ENCODE data around the gene PHF8.
A peak's percentile ranks its signal among the peaks of the same experiment; 100 is the strongest.

Gene PHF8

DNA sequence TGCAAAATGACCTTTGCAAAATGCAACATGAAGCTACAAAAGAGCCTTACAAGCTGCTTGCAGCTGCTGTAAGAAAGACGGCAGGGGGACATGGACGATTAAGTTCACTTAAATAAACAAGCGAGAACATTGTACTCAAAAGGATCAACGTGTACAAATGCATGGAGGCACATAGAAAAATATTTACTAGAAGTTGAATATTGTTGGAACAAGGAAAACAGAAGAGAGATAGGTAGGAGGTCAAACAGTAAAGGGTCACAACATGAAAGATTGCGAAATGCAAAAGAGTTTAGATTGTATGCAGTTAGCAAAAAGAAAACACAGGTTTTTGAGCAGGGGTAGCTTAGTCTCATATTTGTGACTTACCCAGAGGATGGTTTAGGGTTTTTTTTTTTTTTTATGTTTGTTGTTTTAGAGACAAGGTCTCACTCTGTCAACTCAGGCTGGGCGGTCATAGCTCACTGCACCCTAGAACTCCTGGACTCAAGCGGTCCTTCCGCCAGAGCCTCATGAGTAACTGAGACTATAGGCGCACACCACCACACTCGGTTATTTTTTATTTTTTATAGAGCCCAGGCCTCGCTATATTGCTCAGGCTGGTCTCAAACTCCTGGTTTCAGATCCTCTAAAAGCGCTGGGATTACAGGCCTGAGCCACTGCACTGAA is 1.4 kb upstream of the PHF8 start:
- no peak for DNase-seq
- Mint-ChIP-seq H3K4me3 (peak overlapping the region; percentile 90), H3K4me1 (ENCODE audit: low read depth) (peaks cover 24% of the 10 kb centered on the region), H3K27me3 (peaks cover 9% of the 10 kb centered on the region), H3K27ac (peak overlapping the region; percentile 99), H3K36me3 (ENCODE audit: low read depth) (peaks cover 26% of the 10 kb centered on the region), H3K9me3 (no peaks in the 10 kb centered on the region)

DNA sequence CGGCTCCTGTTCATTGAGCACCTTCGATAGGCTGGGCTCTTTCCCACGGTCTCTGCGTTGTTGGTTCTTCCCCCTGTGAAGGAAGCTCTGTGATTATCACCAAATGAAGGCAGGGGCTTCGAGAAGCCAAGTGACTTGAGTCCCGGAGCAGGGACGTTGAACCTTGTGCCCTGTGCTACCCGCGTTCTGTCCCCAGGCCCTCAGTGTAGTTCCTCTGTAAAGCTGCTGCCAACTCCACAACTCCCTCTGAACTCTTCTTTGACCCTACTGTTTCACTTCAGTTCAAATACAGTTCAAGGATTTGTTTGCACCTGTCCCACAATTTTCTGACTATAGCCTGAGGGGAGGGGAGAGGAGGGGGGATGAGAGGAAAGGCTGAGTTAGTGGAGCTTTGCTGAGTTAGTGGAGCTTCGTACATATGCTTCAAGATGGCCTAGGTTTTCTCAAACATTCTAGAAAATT is 635 bp upstream of the PHF8 start:
- H3K4me1 Mint-ChIP-seq (ENCODE audit: low read depth): peaks cover 27% of the 10 kb centered on the region
- H3K4me3 Mint-ChIP-seq: peak overlapping the region; percentile 90
- peak overlapping the region; percentile 99 for H3K27ac Mint-ChIP-seq
- H3K9me3 Mint-ChIP-seq: no peaks in the 10 kb centered on the region
- peaks cover 9% of the 10 kb centered on the region for H3K27me3 Mint-ChIP-seq
- DNase-seq: no peak
- peaks cover 33% of the 10 kb centered on the region for H3K36me3 Mint-ChIP-seq (ENCODE audit: low read depth)

DNA sequence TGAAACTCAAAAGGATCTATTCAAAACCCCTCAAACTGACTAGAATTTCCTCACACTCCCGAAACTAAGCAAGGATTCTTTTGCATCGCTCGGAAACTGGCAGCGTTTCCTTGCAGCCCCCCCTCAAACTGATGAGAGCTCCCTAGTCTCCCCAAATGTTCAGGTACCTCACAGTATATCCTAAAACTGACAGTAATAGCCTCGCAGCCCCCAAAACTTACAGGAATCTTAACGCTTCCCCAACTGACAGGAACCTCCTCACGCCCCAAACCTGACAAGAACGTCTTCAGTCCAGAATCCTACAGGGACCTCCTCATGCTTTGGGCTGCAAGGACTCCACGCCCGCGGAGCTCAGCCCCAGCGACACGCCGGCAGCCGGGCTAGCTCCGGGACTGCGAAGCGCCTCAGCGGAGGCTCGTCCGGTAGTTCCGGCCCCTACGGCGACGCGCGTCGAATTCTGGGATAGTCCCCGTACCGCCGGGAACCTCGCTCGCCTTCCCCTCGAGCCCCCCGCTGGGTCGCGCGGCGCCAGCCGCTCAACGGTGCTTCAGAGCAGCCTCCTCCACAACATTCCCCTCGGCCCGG is 640 bp downstream of the PHF8 start:
- no peak for DNase-seq
- Mint-ChIP-seq H3K4me3 (peak overlapping the region; percentile 90), H3K27me3 (peaks cover 9% of the 10 kb centered on the region), H3K27ac (peak overlapping the region; percentile 99), H3K4me1 (ENCODE audit: low read depth) (peaks cover 27% of the 10 kb centered on the region), H3K9me3 (no peaks in the 10 kb centered on the region), H3K36me3 (ENCODE audit: low read depth) (peaks cover 42% of the 10 kb centered on the region)

DNA sequence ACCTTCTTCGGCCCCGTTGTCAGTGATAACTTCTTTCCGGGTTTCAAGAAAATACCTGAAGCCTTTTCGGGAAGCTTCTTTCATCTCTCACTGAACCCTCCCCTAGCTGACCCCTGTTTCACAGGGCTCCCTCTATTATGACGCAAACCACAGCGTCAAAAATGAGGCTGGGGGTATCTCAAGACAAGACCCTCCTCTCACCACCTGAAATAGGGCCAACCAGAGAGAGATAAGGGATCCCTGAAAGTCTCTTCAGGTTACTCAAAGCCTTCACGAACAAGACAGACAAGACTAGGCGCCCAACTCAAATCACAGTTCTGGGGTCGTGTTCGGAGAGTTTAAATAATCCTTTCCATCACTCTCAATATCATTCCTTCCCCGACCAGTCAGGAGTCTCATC is 1.2 kb downstream of the PHF8 start:
- DNase-seq: no peak

DNA sequence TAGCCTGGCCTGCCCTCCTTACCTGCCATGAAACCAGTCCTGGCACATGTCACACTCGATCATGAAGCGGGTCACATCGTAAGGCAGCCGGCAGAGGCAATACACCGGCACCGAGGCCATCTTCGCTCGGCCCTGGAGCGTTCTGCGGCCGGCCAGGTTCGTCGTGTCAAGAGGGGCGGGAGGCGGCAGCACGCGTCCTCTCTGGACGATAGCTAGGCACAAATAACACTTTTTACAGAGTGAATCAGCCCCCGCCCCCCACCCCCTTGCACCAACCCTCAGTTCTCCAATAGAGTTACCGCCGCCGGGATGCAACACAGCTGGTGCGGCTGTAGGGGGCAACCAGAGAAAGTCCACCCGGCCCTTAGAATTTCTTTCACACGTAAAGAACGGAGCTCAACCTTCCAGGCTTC is 1.7 kb downstream of the PHF8 start:
- H3K9me3 Mint-ChIP-seq: no peaks in the 10 kb centered on the region

More for the DNA sequence above, 1.2 kb downstream of the PHF8 start:
- Mint-ChIP-seq H3K4me3 (peak overlapping the region; percentile 90), H3K4me1 (ENCODE audit: low read depth) (peaks cover 27% of the 10 kb centered on the region), H3K27me3 (peaks cover 9% of the 10 kb centered on the region), H3K36me3 (ENCODE audit: low read depth) (peaks cover 46% of the 10 kb centered on the region), H3K9me3 (no peaks in the 10 kb centered on the region), H3K27ac (peak overlapping the region; percentile 99)

DNA sequence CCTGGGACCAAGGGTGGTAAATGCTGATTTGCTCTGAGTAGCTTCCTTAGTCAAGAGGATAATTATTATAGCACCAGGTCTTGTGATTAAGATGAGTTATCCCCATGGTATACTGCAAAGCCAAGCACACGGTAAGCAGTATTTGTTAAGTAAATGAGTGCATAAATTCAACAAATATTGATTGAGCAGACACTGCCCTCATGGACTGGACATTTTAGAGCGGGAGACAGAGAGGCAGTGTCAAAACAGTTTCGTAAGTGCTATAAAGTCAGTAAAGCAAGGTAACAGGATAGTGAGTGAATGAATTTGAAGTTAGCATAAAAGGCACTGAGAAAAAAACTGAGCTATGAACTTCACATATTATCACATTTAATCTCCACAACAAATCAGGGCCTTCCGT is 13.9 kb downstream of the PHF8 start:
- Mint-ChIP-seq H3K27me3 (peaks cover 18% of the 10 kb centered on the region), H3K4me1 (ENCODE audit: low read depth) (peaks cover 2% of the 10 kb centered on the region), H3K4me3 (no peak overlapping the region), H3K36me3 (ENCODE audit: low read depth) (peaks cover 82% of the 10 kb centered on the region), H3K9me3 (no peaks in the 10 kb centered on the region), H3K27ac (no peak overlapping the region)
- DNase-seq: no peak

More for the DNA sequence above, 1.7 kb downstream of the PHF8 start:
- peaks cover 28% of the 10 kb centered on the region for H3K4me1 Mint-ChIP-seq (ENCODE audit: low read depth)
- H3K36me3 Mint-ChIP-seq (ENCODE audit: low read depth): peaks cover 50% of the 10 kb centered on the region
- H3K4me3 Mint-ChIP-seq: peak overlapping the region; percentile 90
- peaks cover 9% of the 10 kb centered on the region for H3K27me3 Mint-ChIP-seq
- DNase-seq: peak; percentile 55
- H3K27ac Mint-ChIP-seq: peak overlapping the region; percentile 99

DNA sequence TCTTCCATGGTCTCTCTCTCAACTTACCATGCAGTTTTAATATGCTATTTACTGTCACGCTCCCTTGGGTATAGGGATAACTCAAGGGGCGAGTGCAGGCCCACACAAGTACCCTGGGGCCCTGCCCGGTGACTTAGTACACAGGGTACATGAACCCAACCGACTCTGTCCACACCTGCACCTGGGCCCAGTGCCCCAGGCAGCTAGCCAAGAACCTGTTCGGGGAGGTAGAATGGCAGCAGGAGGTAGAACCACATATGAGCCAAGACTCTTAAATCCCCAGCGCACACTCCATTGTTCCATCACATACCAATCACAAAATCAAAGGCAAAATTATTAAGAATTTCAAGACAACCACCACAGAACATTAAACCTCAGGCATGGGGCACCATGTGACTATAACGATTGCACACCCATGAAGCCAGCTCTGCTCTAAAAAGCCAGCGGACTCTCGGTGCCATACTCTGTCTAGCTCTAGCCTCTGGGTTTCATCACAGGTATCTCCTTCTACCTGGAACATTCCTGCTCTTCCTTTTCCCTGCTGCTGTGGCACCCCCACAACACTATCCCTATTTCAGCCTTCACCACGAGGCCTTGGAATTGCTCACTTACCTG is 14.6 kb downstream of the PHF8 start:
- H3K27me3 Mint-ChIP-seq: peaks cover 20% of the 10 kb centered on the region
- no peak for DNase-seq
- H3K36me3 Mint-ChIP-seq (ENCODE audit: low read depth): peaks cover 79% of the 10 kb centered on the region
- no peak overlapping the region for H3K27ac Mint-ChIP-seq
- peaks cover 2% of the 10 kb centered on the region for H3K4me1 Mint-ChIP-seq (ENCODE audit: low read depth)
- no peak overlapping the region for H3K4me3 Mint-ChIP-seq
- no peaks in the 10 kb centered on the region for H3K9me3 Mint-ChIP-seq

DNA sequence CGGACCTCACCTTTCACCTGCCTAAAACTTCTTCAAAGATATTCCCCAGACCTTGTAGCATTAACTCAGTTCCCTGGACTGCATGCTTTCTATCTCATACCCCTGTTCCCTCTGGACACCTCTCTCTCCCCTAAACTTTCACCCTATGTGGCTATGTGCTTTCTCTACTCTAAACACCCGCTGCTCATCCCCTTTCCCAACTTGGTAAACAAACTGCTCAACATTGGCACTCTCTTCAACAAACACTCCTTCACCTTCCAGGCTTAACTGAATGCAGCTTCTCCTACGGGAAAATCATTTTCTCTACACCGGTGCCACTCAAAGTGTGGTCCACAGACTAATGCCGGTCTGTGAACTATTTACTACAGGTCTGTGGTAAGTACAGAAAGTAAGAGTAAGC is 19.9 kb downstream of the PHF8 start:
- Mint-ChIP-seq H3K4me1 (ENCODE audit: low read depth) (no peaks in the 10 kb centered on the region), H3K4me3 (no peak overlapping the region), H3K9me3 (no peaks in the 10 kb centered on the region), H3K27ac (no peak overlapping the region), H3K36me3 (ENCODE audit: low read depth) (peaks cover 57% of the 10 kb centered on the region), H3K27me3 (peaks cover 20% of the 10 kb centered on the region)
- DNase-seq: no peak

DNA sequence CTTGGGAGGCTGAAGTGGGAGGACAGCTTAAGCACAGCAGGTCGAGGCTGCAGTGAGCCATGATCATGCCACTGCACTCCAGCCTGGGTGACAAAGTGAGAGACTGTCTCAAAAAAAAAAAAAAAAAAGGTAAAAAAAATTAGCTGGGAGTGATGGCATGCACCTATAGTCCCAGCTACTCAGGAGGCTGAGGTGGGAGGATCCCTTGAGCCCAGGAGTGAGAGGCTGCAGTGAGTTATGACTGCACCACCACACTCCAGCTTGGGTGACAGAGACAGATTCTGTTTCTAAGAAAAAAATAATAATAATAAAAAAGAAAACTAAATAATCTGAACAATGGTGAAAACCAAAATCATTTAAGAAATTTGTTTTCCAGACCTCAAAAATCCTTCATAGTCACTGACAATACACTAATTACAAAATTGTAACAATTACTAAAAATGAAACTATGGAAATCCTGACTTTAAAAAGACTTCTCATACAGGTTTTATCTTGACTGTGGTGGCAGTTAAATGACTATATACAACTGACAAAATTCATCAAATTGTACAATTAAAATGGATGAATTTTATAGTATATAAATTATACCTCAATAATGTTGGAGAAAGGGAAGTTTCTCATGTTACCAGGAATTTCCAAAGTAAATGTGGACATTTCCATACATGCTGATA is 31.3 kb downstream of the PHF8 start:
- Mint-ChIP-seq H3K4me3 (no peak overlapping the region), H3K9me3 (no peaks in the 10 kb centered on the region), H3K4me1 (ENCODE audit: low read depth) (no peaks in the 10 kb centered on the region), H3K36me3 (ENCODE audit: low read depth) (peaks cover 68% of the 10 kb centered on the region), H3K27me3 (peaks cover 23% of the 10 kb centered on the region), H3K27ac (peak overlapping the region; percentile 22)
- no peak for DNase-seq

DNA sequence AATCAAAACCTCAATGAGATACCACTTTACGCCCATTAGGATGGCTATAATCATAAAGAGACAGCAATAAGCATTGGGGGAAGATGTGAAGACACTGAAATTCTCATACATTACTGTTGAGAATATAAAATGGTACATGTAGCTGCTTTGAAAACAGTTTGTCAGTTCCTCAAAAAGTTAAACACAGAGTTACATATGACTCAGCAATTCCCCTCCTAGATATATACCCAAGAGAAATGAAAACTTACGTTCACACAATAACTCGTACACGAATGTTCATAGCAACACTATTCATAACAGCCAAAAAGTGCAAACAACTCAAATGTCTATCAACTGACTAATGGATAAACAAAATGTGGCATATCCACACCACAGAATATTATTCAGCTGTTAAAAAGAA is 36.6 kb downstream of the PHF8 start:
- Mint-ChIP-seq H3K27ac (no peak overlapping the region), H3K36me3 (ENCODE audit: low read depth) (peaks cover 71% of the 10 kb centered on the region), H3K4me1 (ENCODE audit: low read depth) (no peaks in the 10 kb centered on the region), H3K4me3 (no peak overlapping the region), H3K9me3 (no peaks in the 10 kb centered on the region), H3K27me3 (peaks cover 25% of the 10 kb centered on the region)
- DNase-seq: no peak

DNA sequence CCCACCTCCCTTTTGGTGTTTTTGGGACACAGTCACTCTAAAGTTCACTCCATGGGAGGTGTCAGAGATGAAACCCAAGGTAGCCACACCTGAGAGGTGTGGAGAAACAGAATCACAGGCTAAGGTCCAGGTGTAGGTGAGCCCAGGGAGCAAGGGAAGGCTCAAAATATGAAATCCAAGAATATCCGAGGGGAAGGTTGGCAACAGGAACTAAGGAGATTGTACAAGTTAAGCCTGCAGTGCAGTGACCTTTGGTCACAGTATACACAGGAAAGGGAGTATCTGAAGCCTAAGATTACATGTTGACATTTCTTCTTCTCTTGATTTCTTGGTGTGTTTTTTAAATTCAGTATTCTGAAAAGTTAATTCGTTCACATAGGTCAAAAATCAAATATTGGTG is 46.5 kb downstream of the PHF8 start:
- Mint-ChIP-seq H3K36me3 (ENCODE audit: low read depth) (peaks cover 79% of the 10 kb centered on the region), H3K9me3 (no peaks in the 10 kb centered on the region), H3K27ac (no peak overlapping the region), H3K27me3 (peaks cover 29% of the 10 kb centered on the region), H3K4me3 (no peak overlapping the region), H3K4me1 (ENCODE audit: low read depth) (no peaks in the 10 kb centered on the region)
- no peak for DNase-seq

DNA sequence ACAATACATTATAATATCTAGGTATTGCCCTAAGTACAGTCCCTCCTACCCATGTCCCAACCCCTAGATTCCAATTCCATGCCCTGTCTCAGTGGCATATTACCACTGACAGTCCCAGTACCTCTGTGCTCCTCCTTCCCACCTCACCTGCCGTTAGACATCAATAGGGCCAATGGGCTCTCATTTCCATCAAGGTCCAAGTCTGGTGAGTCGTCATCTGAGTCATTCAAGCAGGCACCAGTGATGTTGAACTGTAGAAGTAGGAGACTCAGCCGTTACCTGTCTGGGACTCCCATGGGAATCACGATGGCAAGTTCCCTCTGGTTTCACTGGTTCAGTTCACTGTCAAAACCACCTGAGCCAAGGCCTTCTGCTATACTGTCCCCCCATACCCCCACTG is 51.7 kb downstream of the PHF8 start:
- Mint-ChIP-seq H3K4me1 (ENCODE audit: low read depth) (no peaks in the 10 kb centered on the region), H3K27ac (no peak overlapping the region), H3K4me3 (no peak overlapping the region), H3K9me3 (no peaks in the 10 kb centered on the region), H3K27me3 (peaks cover 14% of the 10 kb centered on the region), H3K36me3 (ENCODE audit: low read depth) (peaks cover 64% of the 10 kb centered on the region)
- no peak for DNase-seq

DNA sequence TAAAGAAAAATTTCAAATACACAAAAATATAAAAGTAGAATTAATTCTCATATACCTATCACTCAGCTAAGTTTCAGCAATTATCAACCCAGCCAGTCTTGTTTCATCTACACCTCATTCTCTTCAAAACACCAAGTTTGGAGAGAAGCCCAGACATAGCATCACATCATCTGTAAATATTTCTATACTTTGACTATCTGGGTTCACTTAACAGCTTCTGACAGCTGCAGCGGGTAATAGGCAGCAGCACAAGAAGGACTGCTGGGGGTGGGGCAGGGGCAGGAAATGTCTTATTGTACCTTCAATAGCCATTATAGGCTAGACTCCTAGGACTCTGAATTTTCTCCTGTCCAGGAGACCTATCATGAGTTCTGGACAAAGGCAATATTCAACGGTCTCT is 54.1 kb downstream of the PHF8 start:
- Mint-ChIP-seq H3K9me3 (no peaks in the 10 kb centered on the region), H3K27ac (no peak overlapping the region), H3K4me3 (no peak overlapping the region), H3K27me3 (peaks cover 4% of the 10 kb centered on the region), H3K4me1 (ENCODE audit: low read depth) (no peaks in the 10 kb centered on the region), H3K36me3 (ENCODE audit: low read depth) (peaks cover 71% of the 10 kb centered on the region)
- no peak for DNase-seq

DNA sequence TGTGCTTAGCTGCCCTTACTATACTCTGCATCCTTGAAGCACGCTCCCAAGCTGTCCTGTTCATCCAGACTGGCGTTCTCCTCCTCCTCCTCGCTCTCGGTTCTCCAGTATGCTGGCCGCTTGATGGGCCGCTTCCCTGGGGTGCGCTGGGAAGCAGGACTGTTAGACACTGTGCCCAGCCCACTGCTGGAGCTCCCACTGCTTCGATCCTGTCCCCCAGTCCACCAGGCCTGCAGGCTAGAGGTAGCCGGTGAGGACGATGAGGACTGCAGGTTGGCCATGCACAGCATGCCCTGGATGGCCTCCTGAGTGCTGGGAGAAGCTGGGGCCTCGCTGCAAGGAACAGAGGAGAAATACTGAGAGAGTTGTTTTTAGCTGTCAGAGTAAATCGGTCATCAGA is 59.4 kb downstream of the PHF8 start:
- Mint-ChIP-seq H3K4me3 (no peak overlapping the region), H3K27me3 (peaks cover 3% of the 10 kb centered on the region), H3K9me3 (no peaks in the 10 kb centered on the region), H3K4me1 (ENCODE audit: low read depth) (no peaks in the 10 kb centered on the region), H3K27ac (no peak overlapping the region), H3K36me3 (ENCODE audit: low read depth) (peaks cover 78% of the 10 kb centered on the region)
- no peak for DNase-seq

DNA sequence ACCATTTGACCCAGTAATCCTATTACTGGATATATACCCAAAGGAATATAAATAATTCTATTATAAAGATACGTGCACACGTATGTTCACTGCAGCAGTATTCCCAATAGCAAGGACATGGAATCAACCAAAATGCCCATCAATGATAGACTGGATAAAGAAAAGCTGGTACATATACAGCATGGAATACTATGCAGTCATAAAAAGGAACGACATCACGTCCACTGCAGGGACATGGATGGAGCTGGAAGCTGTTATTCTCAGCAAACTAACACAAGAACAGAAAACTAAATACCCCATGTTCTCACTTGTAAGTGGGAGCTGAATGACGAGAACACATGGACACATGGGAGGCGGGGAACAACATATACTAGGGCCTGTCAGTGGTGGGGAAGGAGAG is 69.7 kb downstream of the PHF8 start:
- no peaks in the 10 kb centered on the region for H3K4me1 Mint-ChIP-seq (ENCODE audit: low read depth)
- H3K9me3 Mint-ChIP-seq: peaks cover 5% of the 10 kb centered on the region
- peaks cover 72% of the 10 kb centered on the region for H3K36me3 Mint-ChIP-seq (ENCODE audit: low read depth)
- H3K4me3 Mint-ChIP-seq: no peak overlapping the region
- no peak for DNase-seq
- H3K27ac Mint-ChIP-seq: no peak overlapping the region
- H3K27me3 Mint-ChIP-seq: peaks cover 17% of the 10 kb centered on the region

Data from activated T-cell treated with anti-CD3 and anti-CD28 coated beads, Interleukin-2, amount 50 U/mL, for 24 hours (primary cell).